OCI-LY7 (cell line): ENCODE results near the gene TMEM190.

Source experiments
- CTCF ChIP-seq: fragments of 200-600 bp; sonication (generic); conservative IDR thresholded peaks from 2 replicates; pipeline ENCODE4 v1.5.1; 2014; ENCODE audit warnings: mild to moderate bottlenecking, antibody characterized with exemption, low read length, moderate library complexity, mixed read lengths
- EZH2phosphoT487 ChIP-seq: fragments of 200-600 bp; sonication (generic); IDR thresholded peaks from 2 replicates; pipeline ENCODE4 v1.6.1; 2018; ENCODE audit warnings: low read depth, borderline replicate concordance, mild to moderate bottlenecking, mixed run types, antibody characterized with exemption, low read length, moderate library complexity, mixed read lengths

DNA sequence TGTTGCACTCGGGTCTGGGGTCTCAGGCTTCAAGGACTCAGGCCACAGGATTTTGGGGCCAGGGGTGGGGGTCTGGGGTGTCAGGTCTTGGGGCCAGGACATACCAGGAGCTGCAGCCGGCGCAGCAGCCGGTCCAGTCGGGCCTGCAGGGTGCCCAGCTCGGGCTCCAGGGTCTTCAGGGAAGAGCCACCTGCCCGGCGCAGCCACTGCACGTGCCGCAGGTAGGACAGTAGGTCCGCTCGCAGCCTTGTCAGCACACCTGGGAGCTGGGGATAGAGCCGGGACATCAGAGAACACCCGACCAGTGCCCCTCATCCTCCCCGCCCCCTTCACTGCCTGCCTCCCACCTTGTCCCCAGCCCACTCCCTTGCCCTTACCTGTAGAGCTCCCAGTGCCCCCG, 8.5 kb upstream of the TMEM190 start:
- TF ChIP-seq CTCF, result no peak
- TF ChIP-seq EZH2phosphoT487, result no peak
